ENCODE data around the gene NDUFS8.
A peak's percentile ranks its signal among the peaks of the same experiment; 100 is the strongest.
"Not testable (repeated sequence)": the region's sequence is repeated elsewhere in the genome, so short reads cannot be mapped to it uniquely, and the experiment has no call there.

NDUFS8 gene

GRCh38 chr11:68030318-68031143, at the start of gene NDUFS8:
Gene NDUFS8, plus strand, starts transcription at chr11:68030681. Its CDS starts 1,471 bp downstream, at chr11:68032152.
- TF ChIP-seq POLR2A (IDR thresholded peaks at IDR 0.05; ENCODE audit: low read depth, low read length), result peak; percentile 53; the same call in 1 of the 2 replicates
- FAIRE-seq, result no peak
- DNase-seq (ENCODE audit: insufficient read length, low spot score), result peak; percentile 94

DNA sequence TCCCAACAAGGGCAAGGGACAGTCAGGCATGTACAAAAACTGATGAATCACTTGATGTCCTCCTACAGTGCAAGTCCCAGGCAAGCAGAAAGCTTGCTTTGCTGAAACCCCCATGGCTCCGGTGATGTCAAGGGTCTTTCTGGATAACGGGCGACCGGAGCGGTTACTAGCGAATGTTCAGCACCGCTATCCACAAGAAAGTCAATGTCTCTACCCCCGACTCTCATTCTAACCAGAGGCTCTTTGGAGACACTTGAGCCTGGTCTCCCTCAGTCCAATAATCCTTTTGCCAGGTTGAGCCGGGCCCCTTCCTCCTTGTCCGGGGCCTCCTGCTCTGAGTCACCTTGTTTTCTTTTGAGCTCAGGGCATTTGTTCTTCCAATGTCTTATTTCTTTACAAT, 49.3 kb upstream of the NDUFS8 start:
- FAIRE-seq; DNase-seq (ENCODE audit: insufficient read length, low spot score): not testable (repeated sequence)

DNA sequence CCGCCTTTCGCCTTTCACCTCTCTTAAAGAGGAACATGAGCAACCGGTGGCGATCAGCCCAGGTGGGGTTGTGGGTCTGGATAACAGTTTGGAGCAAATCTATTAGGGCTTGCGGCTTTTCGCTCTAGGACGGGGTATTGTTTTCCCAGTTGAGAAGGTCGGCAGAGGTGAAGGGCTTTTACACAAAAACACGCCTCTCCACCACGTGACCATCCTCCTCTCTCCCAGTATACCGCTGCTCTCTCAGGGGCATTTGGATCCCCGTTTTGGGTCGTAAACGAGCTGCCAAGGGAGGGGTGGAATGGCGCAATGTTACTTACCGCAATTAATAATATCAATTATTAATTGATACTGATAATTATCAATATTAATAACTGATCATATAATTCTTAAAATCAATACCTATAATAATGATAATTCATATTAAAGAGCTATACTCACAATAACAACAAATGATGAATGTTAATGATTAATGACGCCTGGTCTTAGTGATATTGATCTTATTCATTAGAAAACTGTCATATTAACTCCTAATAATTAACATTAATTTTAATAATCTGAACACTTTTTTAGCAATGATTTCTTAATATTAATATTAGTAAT, 48.1 kb upstream of the NDUFS8 start:
- DNase-seq (ENCODE audit: insufficient read length, low spot score); FAIRE-seq: not testable (repeated sequence)

- TF ChIP-seq POLR2A (IDR thresholded peaks at IDR 0.05; ENCODE audit: low read depth, low read length), result no peak
- FAIRE-seq (no peak), DNase-seq (ENCODE audit: insufficient read length, low spot score) (no peak)
These were observed 46.5 kb upstream of the NDUFS8 start for GRCh38 chr11:67983951-67984350.

- not testable (repeated sequence) for DNase-seq (ENCODE audit: insufficient read length, low spot score); FAIRE-seq
These were observed 45.2 kb upstream of the NDUFS8 start for GRCh38 chr11:67985302-67985701.

- DNase-seq (ENCODE audit: insufficient read length, low spot score); FAIRE-seq: not testable (repeated sequence)
These were observed 39.7 kb upstream of the NDUFS8 start for GRCh38 chr11:67990546-67991346.

GRCh38 chr11:67991347-67992121, 38.9 kb upstream of the NDUFS8 start:
- DNase-seq (ENCODE audit: insufficient read length, low spot score); FAIRE-seq: not testable (repeated sequence)

DNA sequence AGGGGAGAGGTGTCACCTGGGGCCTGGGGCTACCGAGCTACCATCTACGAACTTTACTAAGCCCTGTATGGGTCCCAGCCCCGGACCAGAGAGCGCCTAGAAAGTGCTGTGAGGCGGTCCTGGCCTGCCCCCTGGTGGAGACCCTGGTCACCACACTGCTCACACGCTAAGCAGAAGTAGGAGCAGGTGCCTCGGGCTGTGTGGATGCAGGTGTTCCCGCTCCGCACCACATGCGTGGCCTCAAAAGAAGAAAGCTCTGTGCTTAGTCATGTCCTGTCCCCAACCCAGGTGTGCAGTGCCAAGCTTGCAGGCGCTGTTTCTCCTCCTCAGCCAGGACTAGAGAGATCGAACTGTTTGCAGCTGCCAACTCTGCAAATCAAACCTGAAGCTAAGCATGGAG, 36.7 kb upstream of the NDUFS8 start:
- not testable (repeated sequence) for FAIRE-seq; DNase-seq (ENCODE audit: insufficient read length, low spot score)

GRCh38 chr11:67994387-67994786, 36.1 kb upstream of the NDUFS8 start:
- not testable (repeated sequence) for DNase-seq (ENCODE audit: insufficient read length, low spot score); FAIRE-seq

DNA sequence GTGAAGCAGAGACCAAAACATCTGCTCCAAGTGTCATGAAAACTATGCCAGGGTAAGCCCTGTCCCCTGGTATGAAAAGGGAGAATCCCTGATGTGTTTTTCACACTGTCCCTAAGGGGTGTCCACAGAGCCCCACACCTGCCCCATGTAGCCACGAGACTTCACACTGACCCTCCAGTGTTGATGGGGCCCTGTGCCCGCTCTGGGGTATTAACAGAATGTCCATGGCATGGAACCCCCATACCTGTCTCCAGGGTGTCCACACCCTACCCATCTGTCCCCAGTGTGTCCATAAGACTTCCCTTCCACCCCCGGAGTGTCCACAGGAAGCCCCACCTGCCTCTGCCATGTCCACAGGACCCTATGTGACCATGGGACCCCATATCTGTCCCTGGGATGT, 35.4 kb upstream of the NDUFS8 start:
- not testable (repeated sequence) for FAIRE-seq; DNase-seq (ENCODE audit: insufficient read length, low spot score)

- not testable (repeated sequence) for FAIRE-seq; DNase-seq (ENCODE audit: insufficient read length, low spot score)
These were observed 34.9 kb upstream of the NDUFS8 start for GRCh38 chr11:67995579-67995978.

GRCh38 chr11:67996051-67996450, 34.4 kb upstream of the NDUFS8 start:
- no peak for TF ChIP-seq POLR2A (IDR thresholded peaks at IDR 0.05; ENCODE audit: low read depth, low read length)
- FAIRE-seq, result no peak
- DNase-seq (ENCODE audit: insufficient read length, low spot score), result no peak

DNA sequence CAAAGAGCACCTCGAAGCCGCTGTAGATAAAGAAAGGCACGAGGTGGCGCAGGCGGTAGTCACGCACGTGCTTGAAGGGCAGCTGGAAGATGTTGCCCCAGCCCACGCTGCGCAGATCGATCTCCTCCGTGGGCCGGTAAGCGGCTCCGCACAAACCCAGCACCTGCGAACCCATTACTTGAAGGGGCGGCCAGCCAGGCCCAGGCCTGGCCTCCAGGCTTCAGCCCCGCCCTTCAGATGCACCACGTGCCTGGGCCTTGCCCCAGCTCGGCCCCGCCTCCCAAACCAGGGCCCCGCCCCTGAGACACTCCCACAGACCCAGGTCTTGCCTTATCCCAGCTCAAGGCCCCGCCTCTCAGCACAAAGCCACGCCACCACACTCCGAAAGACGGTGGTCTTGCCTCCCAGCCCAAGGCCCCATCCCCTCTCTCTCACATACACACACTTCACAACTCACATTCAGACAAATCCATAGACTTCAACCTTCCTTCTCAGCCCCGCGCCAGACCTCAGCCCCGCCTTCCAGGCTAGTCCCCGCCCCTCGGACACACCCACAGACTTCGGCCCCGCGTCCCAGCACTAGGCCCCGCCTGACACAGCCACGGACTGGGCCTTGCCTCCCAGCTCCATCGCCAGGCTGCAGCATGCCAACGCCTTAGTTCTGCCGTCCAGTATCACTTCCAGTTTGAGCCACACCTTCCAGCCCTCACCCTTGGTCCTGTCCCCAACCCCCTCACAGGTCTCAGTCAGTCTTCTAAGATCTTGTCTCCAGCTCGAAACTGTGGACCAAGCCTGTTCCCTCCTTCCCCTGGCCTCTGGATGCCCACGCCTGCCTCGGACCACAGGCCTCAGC, 33.6 kb upstream of the NDUFS8 start:
- no peak for TF ChIP-seq POLR2A (IDR thresholded peaks at IDR 0.05; ENCODE audit: low read depth, low read length)
- peak; percentile 96 for DNase-seq (ENCODE audit: insufficient read length, low spot score)

More for the DNA sequence above, 33.6 kb upstream of the NDUFS8 start:
- FAIRE-seq, result peak; percentile 23
